Measurements from ENCODE around the gene CYP3A4.

Gene CYP3A4

DNA sequence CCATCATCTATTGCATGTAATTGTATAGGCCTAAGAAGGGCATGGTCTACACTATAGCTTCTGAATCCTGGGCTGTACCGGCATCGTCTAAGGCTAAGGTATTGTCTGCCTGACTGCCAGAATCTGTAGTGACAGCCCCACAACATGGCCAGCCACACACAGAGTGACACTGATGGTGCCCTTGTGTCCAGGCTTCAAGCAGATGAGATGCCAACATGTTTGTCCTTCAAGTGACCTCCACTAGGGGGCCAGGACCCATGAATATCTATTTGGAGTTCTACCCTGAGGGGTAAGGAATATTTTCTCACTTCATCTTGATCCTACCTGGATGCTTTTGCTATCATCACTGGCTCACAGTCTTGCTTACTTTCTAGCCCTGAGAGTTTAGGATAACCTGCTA is 50.5 kb downstream of the CYP3A4 start:
- H3K9me2 ChIP-seq (replicated peaks; ENCODE audit: insufficient read depth, low read length): no peaks in the 10 kb centered on the region
- no peaks in the 10 kb centered on the region for H3K36me3 ChIP-seq (ENCODE audit: low read length)
- no peaks in the 10 kb centered on the region for H3K9me3 ChIP-seq (ENCODE audit: insufficient read depth, low read length)
- H2AFZ ChIP-seq (ENCODE audit: low read depth, low read length, severe bottlenecking): no peak overlapping the region
- no peak overlapping the region for H3K4me3 ChIP-seq (ENCODE audit: insufficient read depth, low read length, poor library complexity, severe bottlenecking)
- TF ChIP-seq, protein P1, sequence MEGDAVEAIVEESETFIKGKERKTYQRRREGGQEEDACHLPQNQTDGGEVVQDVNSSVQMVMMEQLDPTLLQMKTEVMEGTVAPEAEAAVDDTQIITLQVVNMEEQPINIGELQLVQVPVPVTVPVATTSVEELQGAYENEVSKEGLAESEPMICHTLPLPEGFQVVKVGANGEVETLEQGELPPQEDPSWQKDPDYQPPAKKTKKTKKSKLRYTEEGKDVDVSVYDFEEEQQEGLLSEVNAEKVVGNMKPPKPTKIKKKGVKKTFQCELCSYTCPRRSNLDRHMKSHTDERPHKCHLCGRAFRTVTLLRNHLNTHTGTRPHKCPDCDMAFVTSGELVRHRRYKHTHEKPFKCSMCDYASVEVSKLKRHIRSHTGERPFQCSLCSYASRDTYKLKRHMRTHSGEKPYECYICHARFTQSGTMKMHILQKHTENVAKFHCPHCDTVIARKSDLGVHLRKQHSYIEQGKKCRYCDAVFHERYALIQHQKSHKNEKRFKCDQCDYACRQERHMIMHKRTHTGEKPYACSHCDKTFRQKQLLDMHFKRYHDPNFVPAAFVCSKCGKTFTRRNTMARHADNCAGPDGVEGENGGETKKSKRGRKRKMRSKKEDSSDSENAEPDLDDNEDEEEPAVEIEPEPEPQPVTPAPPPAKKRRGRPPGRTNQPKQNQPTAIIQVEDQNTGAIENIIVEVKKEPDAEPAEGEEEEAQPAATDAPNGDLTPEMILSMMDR (IDR thresholded peaks at IDR 0.05; ENCODE audit: insufficient read depth, low read length, poor library complexity, severe bottlenecking): peak; percentile 32
- no peak for TF ChIP-seq EZH2phosphoT487 (conservative IDR thresholded peaks at IDR 0.05; ENCODE audit: low read length)
- H3K79me2 ChIP-seq (ENCODE audit: insufficient read depth, low read length): no peaks in the 10 kb centered on the region
- H3K27me3 ChIP-seq (ENCODE audit: low read length): no peaks in the 10 kb centered on the region
- H3F3A ChIP-seq (ENCODE audit: insufficient read depth): no peaks in the 10 kb centered on the region
- no peaks in the 10 kb centered on the region for H4K20me1 ChIP-seq (ENCODE audit: low read depth, low read length)
- H3K9ac ChIP-seq (ENCODE audit: low read length): no peak overlapping the region
- H3K27ac ChIP-seq (ENCODE audit: low read depth, low read length): no peak overlapping the region
- H3K4me2 ChIP-seq (ENCODE audit: low read depth, low read length, poor library complexity, severe bottlenecking): no peak overlapping the region

DNA sequence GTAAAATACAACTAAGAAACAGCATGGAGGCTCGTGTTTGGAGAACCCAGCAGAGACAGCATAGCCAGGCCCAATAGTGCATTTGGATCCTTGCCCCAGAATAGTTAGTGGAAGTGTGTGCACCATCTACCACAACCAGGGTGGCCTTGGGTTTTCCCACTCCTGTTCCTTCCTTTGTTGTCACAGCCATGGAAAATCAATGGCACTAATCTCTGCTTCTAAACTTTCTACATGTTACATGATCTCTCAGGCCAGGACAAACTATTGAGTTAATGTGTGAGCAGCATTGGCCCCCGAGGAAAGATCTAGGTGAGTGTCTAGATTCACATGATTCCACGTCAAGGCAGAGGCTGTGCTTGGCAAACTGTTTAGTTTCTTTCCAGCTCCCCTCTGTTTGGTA is 51.0 kb downstream of the CYP3A4 start:
- H3F3A ChIP-seq (ENCODE audit: insufficient read depth): no peaks in the 10 kb centered on the region
- H3K4me3 ChIP-seq (ENCODE audit: insufficient read depth, low read length, poor library complexity, severe bottlenecking): no peak overlapping the region
- H2AFZ ChIP-seq (ENCODE audit: low read depth, low read length, severe bottlenecking): no peak overlapping the region
- no peak for TF ChIP-seq EZH2phosphoT487 (conservative IDR thresholded peaks at IDR 0.05; ENCODE audit: low read length)
- TF ChIP-seq, protein P1 (IDR thresholded peaks at IDR 0.05; ENCODE audit: insufficient read depth, low read length, poor library complexity, severe bottlenecking): no peak
- H3K27ac ChIP-seq (ENCODE audit: low read depth, low read length): no peak overlapping the region
- no peaks in the 10 kb centered on the region for H3K27me3 ChIP-seq (ENCODE audit: low read length)
- H3K9me2 ChIP-seq (replicated peaks; ENCODE audit: insufficient read depth, low read length): no peaks in the 10 kb centered on the region
- H4K20me1 ChIP-seq (ENCODE audit: low read depth, low read length): no peaks in the 10 kb centered on the region
- H3K9ac ChIP-seq (ENCODE audit: low read length): no peak overlapping the region
- H3K36me3 ChIP-seq (ENCODE audit: low read length): no peaks in the 10 kb centered on the region
- no peaks in the 10 kb centered on the region for H3K9me3 ChIP-seq (ENCODE audit: insufficient read depth, low read length)
- no peaks in the 10 kb centered on the region for H3K79me2 ChIP-seq (ENCODE audit: insufficient read depth, low read length)
- H3K4me2 ChIP-seq (ENCODE audit: low read depth, low read length, poor library complexity, severe bottlenecking): no peak overlapping the region

DNA sequence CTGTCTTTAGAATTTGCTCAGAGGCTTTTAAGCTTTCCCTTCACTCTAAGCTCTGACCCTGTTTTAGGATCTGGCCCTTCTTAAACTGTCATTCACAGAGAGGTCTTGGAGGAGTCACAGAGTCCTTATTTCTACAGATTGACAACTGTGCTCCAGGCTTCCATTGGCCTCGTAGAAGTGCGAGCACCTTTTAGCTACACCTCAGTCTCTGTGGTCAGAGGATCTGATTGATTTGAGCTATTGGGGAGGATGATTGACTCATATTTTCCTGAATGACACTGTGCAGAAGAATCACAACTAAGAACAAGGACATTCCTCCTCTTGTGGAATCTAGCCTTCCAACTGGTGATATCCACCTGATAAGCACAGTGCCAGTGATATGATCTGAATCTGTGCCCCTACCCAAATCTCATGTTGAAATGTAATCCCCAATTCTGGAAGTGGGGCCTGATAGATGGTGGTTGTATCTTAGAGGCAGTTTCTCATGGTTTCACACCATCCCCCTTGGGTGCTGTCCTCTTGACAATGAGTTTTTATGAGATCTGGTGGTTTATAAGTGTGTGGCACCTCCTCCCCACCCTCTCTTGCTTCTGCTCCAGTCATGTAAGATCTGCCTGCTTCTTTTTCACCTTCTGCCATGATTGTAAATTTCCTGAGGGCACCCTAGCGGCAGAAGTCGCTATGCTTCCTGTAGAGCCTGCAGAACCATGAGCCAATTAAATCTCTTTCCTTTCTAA is 52.2 kb downstream of the CYP3A4 start:
- Histone ChIP-seq H3K4me3 (ENCODE audit: insufficient read depth, low read length, poor library complexity, severe bottlenecking) (no peak overlapping the region), H4K20me1 (ENCODE audit: low read depth, low read length) (no peaks in the 10 kb centered on the region), H3K9me3 (ENCODE audit: insufficient read depth, low read length) (no peaks in the 10 kb centered on the region), H3K27ac (ENCODE audit: low read depth, low read length) (no peak overlapping the region), H3K4me2 (ENCODE audit: low read depth, low read length, poor library complexity, severe bottlenecking) (no peak overlapping the region), H3K36me3 (ENCODE audit: low read length) (no peaks in the 10 kb centered on the region), H3K79me2 (ENCODE audit: insufficient read depth, low read length) (no peaks in the 10 kb centered on the region), H3K9ac (ENCODE audit: low read length) (no peak overlapping the region), H3K9me2 (replicated peaks; ENCODE audit: insufficient read depth, low read length) (no peaks in the 10 kb centered on the region), H3F3A (ENCODE audit: insufficient read depth) (no peaks in the 10 kb centered on the region), H2AFZ (ENCODE audit: low read depth, low read length, severe bottlenecking) (no peak overlapping the region), H3K27me3 (ENCODE audit: low read length) (no peaks in the 10 kb centered on the region)
- TF ChIP-seq, protein P1 (IDR thresholded peaks at IDR 0.05; ENCODE audit: insufficient read depth, low read length, poor library complexity, severe bottlenecking): no peak
- TF ChIP-seq EZH2phosphoT487 (conservative IDR thresholded peaks at IDR 0.05; ENCODE audit: low read length): no peak

All from SU-DHL-6 (cell line).